ENCODE measurements around the gene RBM19. TPM values are rescaled to one million over a fixed set of nuclear protein-coding genes. Genes with fewer than 3 reads are reported as not detected.

RBM19 gene
- total and polyA plus RNA-seq, 2 of the 4 experiments (the other 2 are of a cell fraction) = 18.7 to 19.2 TPM

- Histone ChIP-seq H2BK20ac (ENCODE audit: low read depth, low read length) (no peak overlapping the region), H3K9me1 (ENCODE audit: insufficient read depth, low read length) (no peaks in the 10 kb centered on the region; the same call in 1 of the 2 replicates), H3K79me1 (ENCODE audit: low read depth in 1 of 2, low read length in 2 of 2) (no peaks in the 10 kb centered on the region), H2AK5ac (ENCODE audit: low read depth, low read length) (no peak overlapping the region), H4K5ac (ENCODE audit: low read depth, low read length) (no peak overlapping the region), H3K56ac (ENCODE audit: extremely low read depth, insufficient read depth, low read length) (no peak overlapping the region), H3K27me3 (ENCODE audit: control insufficient read depth, insufficient read depth, low read length) (no peaks in the 10 kb centered on the region), H3K4me2 (ENCODE audit: low read depth, low read length) (no peak overlapping the region), H3K18ac (ENCODE audit: low read depth, low read length) (no peak overlapping the region), H2AK9ac (replicated peaks; ENCODE audit: low read depth, low read length, poor library complexity) (no peak overlapping the region), H3K4ac (ENCODE audit: low read depth, low read length) (no peak overlapping the region), H4K20me1 (ENCODE audit: insufficient read depth, low read length) (no peaks in the 10 kb centered on the region), H3K23ac (ENCODE audit: low read depth, low read length) (no peak overlapping the region), H3K27ac (ENCODE audit: insufficient read depth, low read length) (no peak overlapping the region), H3K9me3 (ENCODE audit: control insufficient read depth, insufficient read depth, low read length) (no peaks in the 10 kb centered on the region), H2BK15ac (ENCODE audit: low read depth, low read length) (no peak overlapping the region), H2BK120ac (ENCODE audit: low read depth, low read length) (no peak overlapping the region), H4K8ac (ENCODE audit: low read depth in 2 of 2, low read length in 2 of 2) (no peak overlapping the region), H3K9ac (ENCODE audit: low read depth, low read length) (no peak overlapping the region), H3K14ac (replicated peaks; ENCODE audit: low read depth, low read length) (no peak overlapping the region), H3K36me3 (ENCODE audit: control insufficient read depth, insufficient read depth, low read length) (no peaks in the 10 kb centered on the region; the same call in 1 of the 2 replicates), H3K4me3 (ENCODE audit: insufficient read depth, low read depth, low read length) (no peak overlapping the region), H2AFZ (replicated peaks; ENCODE audit: low read length, poor library complexity) (no peak overlapping the region), H2BK5ac (ENCODE audit: low read depth, low read length, poor library complexity, severe bottlenecking) (no peak overlapping the region), H4K91ac (ENCODE audit: insufficient read depth, low read depth, low read length) (no peak overlapping the region), H3K4me1 (ENCODE audit: control insufficient read depth, insufficient read depth, low read length) (no peaks in the 10 kb centered on the region)
- dilution Hi-C loops (cut with HindIII; ENCODE audit: low sequenced_read_pairs, unreplicated experiment) (no loop called here), in situ Hi-C loops (cut with MboI; ENCODE audit: low sequenced_read_pairs) (no loop called here), intact Hi-C loops (cut with micrococcal nuclease) (no loop called here)
- DNase-seq (no peak), ATAC-seq (ENCODE audit: low read depth) (no peak)
- ChIA-PET POLR2A (ENCODE audit: unreplicated experiment) (no interaction called here), CTCF (no interaction called here)
- 100% methylated on average over 1 of the region's 8 CpGs; no CpG with 5 or more reads in 1 of the 2 experiments for WGBS, 2 experiments (ENCODE audit: extremely low coverage in 2 of 2, insufficient read length in 1 of 2)
- BruUV-seq (replicated peaks) = no TSS peak
- no peak for TF ChIP-seq RCOR1 (IDR thresholded peaks at IDR 0.05; ENCODE audit: insufficient replicate concordance, low read length)
- TF ChIP-seq POLR2A (IDR thresholded peaks at IDR 0.05; ENCODE audit: low read depth, low read length) = no peak
- TF ChIP-seq NFE2L2 (IDR thresholded peaks at IDR 0.05; ENCODE audit: low read depth, low read length) = no peak
- no peak for TF ChIP-seq SMC3 (IDR thresholded peaks at IDR 0.05; ENCODE audit: low read depth, low read length)
- TF ChIP-seq ELK1 (IDR thresholded peaks at IDR 0.05; ENCODE audit: borderline replicate concordance, low read depth, low read length) = no peak
- TF ChIP-seq RAD21 (IDR thresholded peaks at IDR 0.05; ENCODE audit: low read length) = no peak
- no peak for TF ChIP-seq CHD1 (IDR thresholded peaks at IDR 0.05; ENCODE audit: low read depth, low read length)
- no peak for TF ChIP-seq MXI1 (IDR thresholded peaks at IDR 0.05; ENCODE audit: borderline replicate concordance, low read depth, low read length)
- no peak for TF ChIP-seq USF2 (IDR thresholded peaks at IDR 0.05; ENCODE audit: low read depth, low read length)
- TF ChIP-seq RFX5 (IDR thresholded peaks at IDR 0.05; ENCODE audit: low read depth, low read length) = no peak
- TF ChIP-seq MAZ (IDR thresholded peaks at IDR 0.05; ENCODE audit: borderline replicate concordance, low read depth, low read length) = no peak
- no peak for TF ChIP-seq CTCF (conservative IDR thresholded peaks at IDR 0.05; ENCODE audit: low read depth, low read length)
- no peak for TF ChIP-seq CEBPB (IDR thresholded peaks at IDR 0.05; ENCODE audit: low read depth, low read length)
- no peak for TF ChIP-seq FOS (IDR thresholded peaks at IDR 0.05; ENCODE audit: low read depth, low read length)
- TF ChIP-seq BHLHE40 (IDR thresholded peaks at IDR 0.05; ENCODE audit: low read depth, low read length) = no peak
Measured at GRCh38 chr12:113893221-113893620, 72.9 kb downstream of the RBM19 start.
